Right lobe of liver (tissue), 6 donors: ENCODE data around the gene SYNE3. TPM values are rescaled to one million over a fixed set of nuclear protein-coding genes. Genes with fewer than 3 reads are reported as not detected.
A peak's percentile ranks its signal among the peaks of the same experiment; 100 is the strongest.

Source experiments
- ATAC-seq, 4 donors: fragments of 200-7000 bp; cut with Tn5 transposase; one replicate each; pipeline ENCODE4 v1.9.1; 2020; ENCODE audit warnings: mild to moderate bottlenecking in 4 of 4, moderate library complexity in 4 of 4
- DNase-seq, 3 donors: peaks; one replicate each; pipeline ENCODE4 v3.0.0-alpha.2; 2020
- H3K27ac ChIP-seq, 3 donors: fragments of 200-600 bp; one replicate each; pipeline ENCODE4 v1.8.0; 2022
- H3K27me3 ChIP-seq, 2 donors: fragments of 200-600 bp; one replicate each; pipeline ENCODE4 v1.8.0; 2022
- H3K36me3 ChIP-seq, 4 donors: fragments of 200-600 bp; sonication (generic) in 1 of 4; one replicate each; pipeline versions ENCODE4 v1.5.1 to v1.8.0; 2017 to 2022; ENCODE audit warnings: control low read depth in 1 of 4
- H3K4me1 ChIP-seq, 4 donors: fragments of 200-600 bp; sonication (generic) in 1 of 4; one replicate each; pipeline versions ENCODE4 v1.5.1 to v1.8.0; 2017 to 2022; ENCODE audit warnings: control low read depth in 1 of 4
- H3K4me3 ChIP-seq, 3 donors: fragments of 200-600 bp; one replicate each; pipeline ENCODE4 v1.8.0; 2022
- H3K9me3 ChIP-seq, 4 donors: fragments of 200-600 bp; sonication (generic) in 1 of 4; one replicate each; pipeline versions ENCODE4 v1.5.1 to v1.8.0; 2017 to 2022; ENCODE audit warnings: control low read depth in 1 of 4
- CTCF ChIP-seq, 4 donors: fragments of 200-600 bp in 3 of 4; fragments of 450-650 bp in 1 of 4; IDR thresholded peaks; one replicate each; pipeline versions ENCODE4 v1.5.1 to v1.8.0; 2016 to 2022; ENCODE audit warnings: antibody characterized with exemption in 4 of 4, mild to moderate bottlenecking in 2 of 4
- POLR2A ChIP-seq: fragments of 450-650 bp; IDR thresholded peaks from one replicate; pipeline ENCODE4 v1.6.1; 2017; ENCODE audit warnings: antibody characterized with exemption, mild to moderate bottlenecking
- WGBS: methylation state at CpG from one replicate; pipeline ENCODE4 v1.1.6; 2018; ENCODE audit warnings: low coverage, low lambda C conversion rate; ENCODE audit not compliant: insufficient coverage; ENCODE audit errors: missing lambda C conversion rate; 5-methylcytosine and 5-hydroxymethylcytosine counted together
- intact Hi-C, 2 donors: fragments of 100-400 bp; cut with DNase I; formaldehyde crosslinking; loops; one replicate each; pipeline versions ENCODE4 v1.11.2 to v1.14.1; 2022
- total RNA-seq, 6 experiments: library from RNA; depleted of rRNA in 2 of 6; stranded (reverse); fragments of >200 nt in 2 of 6; fragmentation: NEBNext Ultra II Directional in 3 of 6; extraction: Animal tissue kit (Norgen Biotek cat#: 25700) in 3 of 6; gene quantifications; one replicate each; pipeline versions ENCODE4 v1.1.0 to v1.2.4, GENCODE V29; 2016 to 2023
- donor health status: DM: no; HTN: yes; CAD: no.
- donor health status: DM: no; HTN: no; CAD: no.
- donor health status: DM: no; HTN: no; CAD: no.
- donor health status: DM: no; HTN: yes; CAD: no.
- donor health status: DM: no; HTN: yes; CAD: no.

Gene SYNE3
- total RNA-seq, 6 experiments from 2014 or later: 3.7 to 11.6 (median 5.0) TPM

GRCh38 chr14:95502381-95502950 lies 14.0 kb downstream of the SYNE3 start:
- H3K9me3 ChIP-seq: no peaks in the 10 kb centered on the region
- TF ChIP-seq POLR2A (no peak), CTCF (IDR thresholded peaks at IDR 0.05) (no peak)
- intact Hi-C loops: no loop called here
- H3K27ac ChIP-seq: no peak overlapping the region
- no peak overlapping the region for H3K4me3 ChIP-seq
- no peaks in the 10 kb centered on the region for H3K27me3 ChIP-seq
- H3K4me1 ChIP-seq: peaks cover 0 to 25% (median 4%) of the 10 kb centered on the region in 4 donors
- no peaks in the 10 kb centered on the region for H3K36me3 ChIP-seq
- no peak for DNase-seq
- WGBS: 71% methylated on average over 8 of the region's 14 CpGs
- no peak for ATAC-seq

GRCh38 chr14:95500772-95501401 lies 15.6 kb downstream of the SYNE3 start:
- WGBS: 74% methylated on average over 10 of the region's 14 CpGs
- intact Hi-C loops: no loop called here
- ATAC-seq (peak in 2 of 4 donors; percentile 4 to 49), DNase-seq (no peak)
- Histone ChIP-seq H3K4me1 (peaks cover 0 to 31% (median 0%) of the 10 kb centered on the region in 4 donors), H3K9me3 (no peaks in the 10 kb centered on the region), H3K4me3 (no peak overlapping the region), H3K27ac (no peak overlapping the region), H3K36me3 (no peaks in the 10 kb centered on the region), H3K27me3 (no peaks in the 10 kb centered on the region)
- TF ChIP-seq POLR2A (no peak), CTCF (IDR thresholded peaks at IDR 0.05) (no peak)

GRCh38 chr14:95500201-95500681 lies 16.2 kb downstream of the SYNE3 start:
- H3K9me3 ChIP-seq: no peaks in the 10 kb centered on the region
- no peak overlapping the region for H3K27ac ChIP-seq
- no peaks in the 10 kb centered on the region for H3K36me3 ChIP-seq
- DNase-seq: peak in 1 of 3 donors; percentile 65
- H3K4me3 ChIP-seq: no peak overlapping the region
- H3K27me3 ChIP-seq: no peaks in the 10 kb centered on the region
- 62% methylated on average over 4 of the region's 14 CpGs for WGBS
- ATAC-seq: peak; percentile 39 to 69 (median 53)
- intact Hi-C loops: no loop called here
- no peak for TF ChIP-seq CTCF (IDR thresholded peaks at IDR 0.05)
- TF ChIP-seq POLR2A: no peak
- H3K4me1 ChIP-seq: peaks cover 0 to 34% (median 0%) of the 10 kb centered on the region in 4 donors

GRCh38 chr14:95499354-95499750 lies 17.1 kb downstream of the SYNE3 start:
- Histone ChIP-seq H3K4me3 (no peak overlapping the region), H3K27ac (no peak overlapping the region), H3K36me3 (no peaks in the 10 kb centered on the region), H3K4me1 (peaks cover 0 to 34% (median 0%) of the 10 kb centered on the region in 4 donors), H3K27me3 (no peaks in the 10 kb centered on the region), H3K9me3 (no peaks in the 10 kb centered on the region)
- 33% methylated on average over 1 of the region's 1 CpG for WGBS
- ATAC-seq: no peak
- TF ChIP-seq POLR2A: no peak
- TF ChIP-seq CTCF (IDR thresholded peaks at IDR 0.05): no peak
- DNase-seq: no peak
- intact Hi-C loops: no loop called here
